HFF-Myc (cell line): ENCODE results near the gene GALNS.

ENCODE experiments used
- DNase-seq: peaks from one replicate; pipeline ENCODE4 v3.0.0-alpha.2; 2011; ENCODE audit warnings: low read depth; ENCODE audit errors: extremely low read depth
- H3K4me3 ChIP-seq: replicated peaks from 2 replicates; pipeline ENCODE4 v1.5.1; 2011; ENCODE audit warnings: low read depth, mild to moderate bottlenecking, control low read depth, low read length
- TF ChIP-seq, protein P1 (sequence below): IDR thresholded peaks from 2 replicates; pipeline ENCODE4 v1.5.1; 2012; ENCODE audit warnings: mild to moderate bottlenecking, low read depth, low read length, control low read depth; ENCODE audit errors: missing control alignments

GALNS gene

DNA sequence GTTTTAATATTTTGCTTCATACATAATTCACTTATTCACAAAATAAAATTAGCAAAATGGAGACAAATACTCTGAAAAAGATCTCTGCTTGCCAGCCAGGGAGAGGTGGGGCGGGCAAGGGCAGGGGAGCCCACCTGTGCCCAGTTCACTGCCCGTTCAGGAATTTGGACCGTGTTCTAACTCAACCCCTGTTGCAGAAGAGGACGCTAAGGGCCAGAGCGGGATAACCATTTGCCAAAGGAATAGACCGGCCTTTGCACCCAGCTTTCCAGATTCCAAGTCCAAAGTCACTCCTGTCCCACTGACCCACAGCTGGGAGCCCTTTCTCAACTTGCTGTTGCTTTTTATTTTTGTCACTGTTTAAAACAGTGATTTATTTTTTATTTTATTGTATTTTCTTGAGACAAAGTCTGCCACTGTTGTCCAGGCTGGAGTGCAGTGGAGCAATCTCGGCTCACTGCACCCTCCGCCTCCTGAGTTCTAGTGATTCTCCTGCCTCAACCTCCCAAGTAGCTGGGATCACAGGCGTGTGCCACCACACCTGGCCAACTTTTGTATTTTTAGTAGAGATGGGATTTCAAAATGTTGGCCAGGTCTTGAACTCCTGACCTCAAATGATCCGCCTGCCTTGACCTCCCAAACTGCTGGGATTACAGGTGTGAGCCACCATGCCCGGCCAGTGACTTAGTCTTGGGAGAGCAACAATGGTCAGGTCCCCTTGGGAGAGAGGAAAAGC lies 69.0 kb downstream of the GALNS start:
- H3K4me3 ChIP-seq: no peak overlapping the region
- DNase-seq: no peak
- TF ChIP-seq, protein P1, sequence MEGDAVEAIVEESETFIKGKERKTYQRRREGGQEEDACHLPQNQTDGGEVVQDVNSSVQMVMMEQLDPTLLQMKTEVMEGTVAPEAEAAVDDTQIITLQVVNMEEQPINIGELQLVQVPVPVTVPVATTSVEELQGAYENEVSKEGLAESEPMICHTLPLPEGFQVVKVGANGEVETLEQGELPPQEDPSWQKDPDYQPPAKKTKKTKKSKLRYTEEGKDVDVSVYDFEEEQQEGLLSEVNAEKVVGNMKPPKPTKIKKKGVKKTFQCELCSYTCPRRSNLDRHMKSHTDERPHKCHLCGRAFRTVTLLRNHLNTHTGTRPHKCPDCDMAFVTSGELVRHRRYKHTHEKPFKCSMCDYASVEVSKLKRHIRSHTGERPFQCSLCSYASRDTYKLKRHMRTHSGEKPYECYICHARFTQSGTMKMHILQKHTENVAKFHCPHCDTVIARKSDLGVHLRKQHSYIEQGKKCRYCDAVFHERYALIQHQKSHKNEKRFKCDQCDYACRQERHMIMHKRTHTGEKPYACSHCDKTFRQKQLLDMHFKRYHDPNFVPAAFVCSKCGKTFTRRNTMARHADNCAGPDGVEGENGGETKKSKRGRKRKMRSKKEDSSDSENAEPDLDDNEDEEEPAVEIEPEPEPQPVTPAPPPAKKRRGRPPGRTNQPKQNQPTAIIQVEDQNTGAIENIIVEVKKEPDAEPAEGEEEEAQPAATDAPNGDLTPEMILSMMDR: no peak

- TF ChIP-seq, protein P1: peak; percentile 77
- DNase-seq: no peak
- H3K4me3 ChIP-seq: peak within 1 kb of the TSS; percentile 79
These were observed 71.4 kb downstream of the GALNS start, which contains the start of gene PIEZO1 for GRCh38 chr16:88785106-88785924. Gene PIEZO1 (minus strand): TSS chr16:88785220. CDS start chr16:88784964, 256 bp downstream.

DNA sequence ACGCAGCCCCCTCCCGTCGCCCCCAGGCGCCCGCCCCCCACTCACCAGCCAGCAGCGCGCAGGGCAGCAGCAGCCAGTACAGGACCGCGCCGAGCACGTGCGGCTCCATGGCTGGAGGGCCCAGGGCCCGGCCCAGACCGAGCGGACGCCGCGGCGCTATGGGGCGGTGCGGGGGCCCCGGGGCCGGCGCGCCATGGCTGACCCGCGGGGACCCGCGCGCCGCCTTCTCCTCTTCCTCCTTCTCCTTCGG lies 72.0 kb downstream of the GALNS start:
- TF ChIP-seq, protein P1: no peak
- peak overlapping the region; percentile 79 for H3K4me3 ChIP-seq
- DNase-seq: no peak

DNA sequence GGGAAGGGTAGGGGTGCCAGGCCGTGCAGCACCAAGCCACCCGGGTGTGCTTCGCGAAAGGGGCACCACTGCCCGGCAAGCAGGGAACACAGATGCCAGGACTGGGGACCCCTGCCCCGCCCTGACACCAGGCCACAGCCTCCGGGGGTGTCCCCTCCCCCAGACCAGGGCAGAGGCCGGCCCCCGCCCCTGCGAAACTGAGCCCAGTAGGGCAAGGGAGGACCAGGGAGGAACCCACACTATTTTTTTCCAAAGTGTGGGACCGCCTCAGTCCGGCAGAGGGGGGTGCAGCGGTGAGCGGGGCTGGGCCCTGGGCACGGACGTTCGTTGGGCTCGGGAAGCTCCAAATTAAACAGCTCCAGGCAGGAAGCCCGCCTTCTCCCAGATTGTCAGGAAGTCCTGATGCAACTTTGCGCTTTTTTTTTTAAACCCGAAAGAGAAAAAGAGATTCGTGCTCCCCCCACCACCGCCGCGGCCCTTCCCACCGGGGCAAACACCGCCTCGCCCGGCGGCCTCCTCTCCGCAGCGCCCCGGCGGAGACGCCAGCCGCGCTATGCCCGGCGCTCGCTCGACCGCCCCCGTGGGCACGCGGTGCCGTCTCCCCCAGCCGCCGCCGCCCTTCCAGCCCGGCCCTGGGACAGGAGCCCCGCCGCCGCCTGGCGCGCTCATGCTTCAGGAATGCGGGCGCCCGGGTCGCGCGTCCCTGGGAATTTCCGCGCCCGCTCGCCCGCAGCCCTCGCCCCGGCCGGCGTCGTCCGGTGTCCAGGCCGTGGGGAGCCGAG lies 72.5 kb downstream of the GALNS start:
- TF ChIP-seq, protein P1: peak; percentile 50
- peak overlapping the region; percentile 79 for H3K4me3 ChIP-seq
- DNase-seq: no peak

GRCh38 chr16:88783391-88784073 lies 73.2 kb downstream of the GALNS start:
- TF ChIP-seq, protein P1: no peak
- no peak for DNase-seq
- peak overlapping the region; percentile 79 for H3K4me3 ChIP-seq

- TF ChIP-seq, protein P1: no peak
- H3K4me3 ChIP-seq: peak overlapping the region; percentile 79
- DNase-seq: no peak
These were observed 74.0 kb downstream of the GALNS start for GRCh38 chr16:88782454-88783390.
